Erythroblast (primary cell): ENCODE results near the gene LEUTX.

ENCODE experiments used
- GATA1 ChIP-seq: IDR thresholded peaks from 2 replicates; pipeline ENCODE4 v1.6.1; 2011; ENCODE audit warnings: low read depth, mild to moderate bottlenecking, control low read depth, low read length, moderate library complexity
- POLR2A ChIP-seq: IDR thresholded peaks from 2 replicates; pipeline ENCODE4 v1.6.1; 2011; ENCODE audit warnings: mild to moderate bottlenecking, low read length

- TF ChIP-seq POLR2A (no peak), GATA1 (no peak)
These were observed 24.1 kb upstream of the LEUTX start for GRCh38 chr19:39754544-39754943.
